AG09309 (cell line): ENCODE data around the gene MLPH.

Source experiments
- DNase-seq: peaks from one replicate; pipeline ENCODE4 v3.0.0-alpha.2; 2010; ENCODE audit warnings: low read depth
- H3K4me3 ChIP-seq: 2 replicates; pipeline ENCODE4 v1.5.1; 2011; ENCODE audit warnings: mild to moderate bottlenecking, low read depth, low read length, moderate library complexity; ENCODE audit not compliant: control insufficient read depth
- TF ChIP-seq, protein P1 (sequence below): IDR thresholded peaks from 2 replicates; pipeline ENCODE4 v1.5.1; 2011; ENCODE audit warnings: mild to moderate bottlenecking, low read depth, low read length, inconsistent platforms; ENCODE audit not compliant: insufficient read depth, control insufficient read depth; ENCODE audit errors: missing control alignments

Gene MLPH

GRCh38 chr2:237471438-237472186 is 15.4 kb upstream of the MLPH start:
- TF ChIP-seq, protein P1, sequence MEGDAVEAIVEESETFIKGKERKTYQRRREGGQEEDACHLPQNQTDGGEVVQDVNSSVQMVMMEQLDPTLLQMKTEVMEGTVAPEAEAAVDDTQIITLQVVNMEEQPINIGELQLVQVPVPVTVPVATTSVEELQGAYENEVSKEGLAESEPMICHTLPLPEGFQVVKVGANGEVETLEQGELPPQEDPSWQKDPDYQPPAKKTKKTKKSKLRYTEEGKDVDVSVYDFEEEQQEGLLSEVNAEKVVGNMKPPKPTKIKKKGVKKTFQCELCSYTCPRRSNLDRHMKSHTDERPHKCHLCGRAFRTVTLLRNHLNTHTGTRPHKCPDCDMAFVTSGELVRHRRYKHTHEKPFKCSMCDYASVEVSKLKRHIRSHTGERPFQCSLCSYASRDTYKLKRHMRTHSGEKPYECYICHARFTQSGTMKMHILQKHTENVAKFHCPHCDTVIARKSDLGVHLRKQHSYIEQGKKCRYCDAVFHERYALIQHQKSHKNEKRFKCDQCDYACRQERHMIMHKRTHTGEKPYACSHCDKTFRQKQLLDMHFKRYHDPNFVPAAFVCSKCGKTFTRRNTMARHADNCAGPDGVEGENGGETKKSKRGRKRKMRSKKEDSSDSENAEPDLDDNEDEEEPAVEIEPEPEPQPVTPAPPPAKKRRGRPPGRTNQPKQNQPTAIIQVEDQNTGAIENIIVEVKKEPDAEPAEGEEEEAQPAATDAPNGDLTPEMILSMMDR, result peak; percentile 85
- DNase-seq, result no peak
- no peak overlapping the region for H3K4me3 ChIP-seq

DNA sequence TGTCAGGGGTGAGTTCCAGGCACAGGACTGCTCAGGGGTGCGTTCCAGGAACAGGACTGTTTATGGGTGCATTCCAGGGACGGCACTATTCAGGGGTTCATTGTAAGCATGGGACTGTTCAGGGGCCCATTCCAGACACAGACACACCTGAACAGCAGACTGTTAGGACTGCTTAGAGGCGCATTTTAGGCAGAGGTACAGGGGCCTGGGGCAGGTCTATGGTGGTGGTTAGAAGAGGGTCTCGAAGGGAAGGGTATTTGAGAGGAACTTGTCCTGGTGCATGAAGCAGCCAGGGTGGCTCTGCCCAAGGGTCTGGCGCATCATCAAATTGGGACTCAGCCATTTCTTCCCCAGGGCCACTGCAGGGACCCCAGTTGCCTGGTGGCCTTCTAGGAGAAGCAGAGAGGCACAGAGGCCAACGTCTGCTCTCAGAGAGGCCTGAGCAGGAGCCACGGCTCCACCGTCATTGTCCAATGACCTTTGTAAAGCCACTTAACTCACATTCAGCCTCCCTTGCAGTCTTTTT is 14.8 kb upstream of the MLPH start:
- DNase-seq, result no peak
- no peak overlapping the region for H3K4me3 ChIP-seq
- TF ChIP-seq, protein P1, result no peak

- TF ChIP-seq, protein P1, result no peak
- no peak for DNase-seq
- no peak overlapping the region for H3K4me3 ChIP-seq
Measured at GRCh38 chr2:237472909-237473877, 13.9 kb upstream of the MLPH start.

DNA sequence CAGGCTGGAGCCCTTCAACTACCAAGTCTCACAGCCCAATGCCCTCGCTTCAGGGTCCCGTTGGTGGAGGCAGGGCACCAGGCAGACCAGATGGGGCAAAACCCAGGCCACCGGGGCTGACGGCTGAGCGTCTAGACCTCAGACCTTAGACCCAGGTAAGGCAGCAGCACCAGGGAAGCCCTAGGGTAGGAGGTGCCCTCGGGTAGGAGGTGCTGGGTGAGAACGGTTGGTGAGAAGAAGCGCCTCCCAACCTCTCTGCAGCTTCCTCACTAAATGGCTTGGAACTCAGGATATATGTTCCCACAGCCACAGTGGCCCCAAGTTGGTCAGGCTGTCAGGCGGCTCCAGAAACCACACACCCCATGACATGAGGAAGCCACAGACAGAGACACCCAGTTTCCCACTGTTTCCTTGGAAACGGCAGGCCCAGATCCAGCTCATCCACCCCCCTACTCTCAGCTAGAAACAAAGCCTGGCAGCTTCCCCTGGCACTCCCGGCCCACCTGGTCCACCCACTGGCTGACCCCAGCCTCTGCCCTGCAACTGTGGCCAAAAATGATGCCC is 13.1 kb upstream of the MLPH start:
- TF ChIP-seq, protein P1, result no peak
- no peak for DNase-seq
- no peak overlapping the region for H3K4me3 ChIP-seq

DNA sequence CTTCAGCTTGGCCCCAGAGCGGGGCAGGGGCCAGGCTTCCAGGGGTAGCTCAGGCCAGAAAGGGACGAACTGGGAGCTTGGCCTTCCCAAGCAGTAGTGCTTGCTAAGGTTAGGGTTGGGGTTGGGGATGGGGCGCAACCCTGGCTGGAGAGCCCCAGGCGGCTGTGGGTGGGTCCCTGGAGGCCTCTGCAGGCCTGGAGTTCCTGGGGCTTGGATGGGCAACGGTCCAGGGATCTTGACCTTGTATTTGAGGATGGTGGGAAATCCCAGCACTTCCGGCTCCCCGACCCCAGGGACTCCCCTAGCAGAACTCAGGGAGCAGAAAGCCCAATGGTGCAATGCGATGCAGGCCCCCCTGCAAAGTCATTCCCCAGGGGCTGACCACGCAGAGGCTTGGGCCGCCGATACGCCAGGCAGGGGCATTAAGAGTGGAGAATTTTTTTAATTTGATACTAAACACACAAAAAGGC is 12.6 kb upstream of the MLPH start:
- peak overlapping the region; percentile 48 for H3K4me3 ChIP-seq
- TF ChIP-seq, protein P1, result no peak
- no peak for DNase-seq
